ENCODE results near the gene SLC25A33. TPM values are rescaled to one million over a fixed set of nuclear protein-coding genes. Genes with fewer than 3 reads are reported as not detected.

Gene SLC25A33
- total RNA-seq, 1 experiment from 2014 or later = 9.4 TPM

GRCh38 chr1:9493326-9493725, 45.9 kb upstream of the SLC25A33 start:
- Histone ChIP-seq H3K4me1 (ENCODE audit: insufficient read depth, low read length) (no peaks in the 10 kb centered on the region), H2BK120ac (ENCODE audit: low read depth, low read length, poor library complexity, severe bottlenecking) (no peak overlapping the region), H3K4me2 (ENCODE audit: insufficient read depth, insufficient read length, low read length) (no peak overlapping the region), H3K27ac (ENCODE audit: insufficient read length, low read depth, low read length) (no peak overlapping the region), H2BK15ac (ENCODE audit: low read depth, low read length) (no peak overlapping the region), H2AFZ (ENCODE audit: low read length) (no peak overlapping the region), H3K9me3 (ENCODE audit: control insufficient read depth, low read depth, low read length) (no peaks in the 10 kb centered on the region), H4K20me1 (ENCODE audit: control insufficient read depth, insufficient read depth, insufficient read length) (no peaks in the 10 kb centered on the region), H3K4ac (ENCODE audit: low read depth, low read length) (no peak overlapping the region), H2BK5ac (ENCODE audit: insufficient read length, low read length) (no peak overlapping the region), H3K9ac (ENCODE audit: extremely low read depth, insufficient read length, low read length) (no peak overlapping the region), H2BK12ac (ENCODE audit: insufficient read length, low read depth, low read length) (no peak overlapping the region), H4K8ac (replicated peaks; ENCODE audit: insufficient read length, low read depth, low read length) (no peak overlapping the region), H3K18ac (ENCODE audit: insufficient read length, low read depth, low read length) (no peak overlapping the region), H3K23ac (ENCODE audit: insufficient read length, low read depth, low read length) (no peak overlapping the region), H3K23me2 (ENCODE audit: insufficient read length, low read depth, low read length, poor library complexity, severe bottlenecking) (no peaks in the 10 kb centered on the region), H3K14ac (ENCODE audit: insufficient read depth, low read length) (no peak overlapping the region), H2BK20ac (ENCODE audit: low read depth, low read length, poor library complexity, severe bottlenecking) (no peak overlapping the region), H3K79me2 (ENCODE audit: insufficient read depth, low read length) (no peaks in the 10 kb centered on the region), H3K56ac (ENCODE audit: insufficient read length, low read depth, low read length) (no peak overlapping the region), H4K5ac (ENCODE audit: insufficient read length, low read depth, low read length) (no peak overlapping the region), H3K79me1 (ENCODE audit: insufficient read depth, low read depth, low read length, poor library complexity, severe bottlenecking) (no peaks in the 10 kb centered on the region), H3K27me3 (ENCODE audit: insufficient read depth, low read length) (peaks cover 5% of the 10 kb centered on the region; the same call in 1 of the 2 replicates), H4K91ac (ENCODE audit: insufficient read length, low read depth, low read length) (no peak overlapping the region), H2AK5ac (ENCODE audit: insufficient read length, low read length) (no peak overlapping the region), H3T11ph (ENCODE audit: low read length) (no peak overlapping the region)
- no CpG with 5 or more reads among the region's 6 CpGs for WGBS (ENCODE audit: extremely low coverage, insufficient read length, low lambda C conversion rate)
- TF ChIP-seq, protein P1, sequence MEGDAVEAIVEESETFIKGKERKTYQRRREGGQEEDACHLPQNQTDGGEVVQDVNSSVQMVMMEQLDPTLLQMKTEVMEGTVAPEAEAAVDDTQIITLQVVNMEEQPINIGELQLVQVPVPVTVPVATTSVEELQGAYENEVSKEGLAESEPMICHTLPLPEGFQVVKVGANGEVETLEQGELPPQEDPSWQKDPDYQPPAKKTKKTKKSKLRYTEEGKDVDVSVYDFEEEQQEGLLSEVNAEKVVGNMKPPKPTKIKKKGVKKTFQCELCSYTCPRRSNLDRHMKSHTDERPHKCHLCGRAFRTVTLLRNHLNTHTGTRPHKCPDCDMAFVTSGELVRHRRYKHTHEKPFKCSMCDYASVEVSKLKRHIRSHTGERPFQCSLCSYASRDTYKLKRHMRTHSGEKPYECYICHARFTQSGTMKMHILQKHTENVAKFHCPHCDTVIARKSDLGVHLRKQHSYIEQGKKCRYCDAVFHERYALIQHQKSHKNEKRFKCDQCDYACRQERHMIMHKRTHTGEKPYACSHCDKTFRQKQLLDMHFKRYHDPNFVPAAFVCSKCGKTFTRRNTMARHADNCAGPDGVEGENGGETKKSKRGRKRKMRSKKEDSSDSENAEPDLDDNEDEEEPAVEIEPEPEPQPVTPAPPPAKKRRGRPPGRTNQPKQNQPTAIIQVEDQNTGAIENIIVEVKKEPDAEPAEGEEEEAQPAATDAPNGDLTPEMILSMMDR (conservative IDR thresholded peaks at IDR 0.05) = no peak
- Mint-ChIP-seq H3K4me1 (no peaks in the 10 kb centered on the region), H3K4me3 (no peak overlapping the region), H3K9me3 (no peaks in the 10 kb centered on the region; a peak in 1 of 5 replicates), H3K27ac (no peak overlapping the region), H3K27me3 (ENCODE audit: low read depth) (peaks cover 47% of the 10 kb centered on the region), H3K36me3 (ENCODE audit: insufficient read depth in 1 of 3, low read depth in 3 of 3) (no peaks in the 10 kb centered on the region)
- DNase-seq = no peak

All from H9 (cell line).